Vagina (tissue), 2 donors: Measurements from ENCODE around the gene MACF1. TPM values are rescaled to one million over a fixed set of nuclear protein-coding genes. Genes with fewer than 3 reads are reported as not detected.

Experiments
- DNase-seq, 2 donors: peaks; one replicate each; pipeline ENCODE4 v3.0.0-alpha.2; 2017; ENCODE audit errors: extremely low spot score in 2 of 2
- H3K27ac ChIP-seq: fragments of 200-600 bp; sonication (generic); one replicate; pipeline ENCODE4 v1.5.1; 2019
- H3K27me3 ChIP-seq: fragments of 200-600 bp; sonication (generic); one replicate; pipeline ENCODE4 v1.5.1; 2019
- H3K36me3 ChIP-seq, 2 donors: fragments of 200-600 bp; sonication (generic); one replicate each; pipeline ENCODE4 v1.5.1; 2017 to 2019
- H3K4me1 ChIP-seq: fragments of 200-600 bp; sonication (generic); one replicate; pipeline ENCODE4 v1.5.1; 2019
- H3K4me3 ChIP-seq, 2 donors: fragments of 200-600 bp; sonication (generic); 1 replicate in 1 of 2; 2 replicates in 1 of 2; pipeline ENCODE4 v1.5.1; 2016 to 2019
- H3K9me3 ChIP-seq: fragments of 200-600 bp; sonication (generic); one replicate; pipeline ENCODE4 v1.5.1; 2019
- CTCF ChIP-seq, 3 experiments: fragments of 450-650 bp in 2 of 3; fragments of 200-600 bp in 1 of 3; sonication (generic) in 1 of 3; IDR thresholded peaks; one replicate each; pipeline ENCODE4 v1.5.1; 2017 to 2019; ENCODE audit warnings: antibody characterized with exemption in 3 of 3, mild to moderate bottlenecking in 2 of 3, moderate library complexity in 2 of 3
- POLR2A ChIP-seq, 2 donors: fragments of 450-650 bp; IDR thresholded peaks; one replicate each; pipeline ENCODE4 v1.6.1; 2017; ENCODE audit warnings: antibody characterized with exemption in 2 of 2, mild to moderate bottlenecking in 2 of 2, moderate library complexity in 2 of 2
- POLR2AphosphoS5 ChIP-seq, 2 donors: sonication (generic); formaldehyde crosslinking; IDR thresholded peaks; one replicate each; pipeline ENCODE4 v1.9.0; 2017; ENCODE audit warnings: antibody characterized with exemption in 2 of 2, mild to moderate bottlenecking in 2 of 2, low read depth in 1 of 2; ENCODE audit not compliant: insufficient read depth in 1 of 2
- intact Hi-C: fragments of 100-400 bp; cut with DNase I; formaldehyde crosslinking; loops from one replicate; pipeline ENCODE4 v1.15.1; 2023
- total RNA-seq: library from RNA; depleted of rRNA; stranded (reverse); fragments of >200 nt; gene quantifications from one replicate; pipeline ENCODE4 v1.2.3, GENCODE V29; 2016

Gene MACF1
- total RNA-seq, 1 donor from 2014 or later = 291 TPM

- intact Hi-C loops = no loop called here
Measured at GRCh38 chr1:39431927-39432326, 227.4 kb downstream of the MACF1 start.

GRCh38 chr1:39434797-39435395 is 230.4 kb downstream of the MACF1 start:
- Histone ChIP-seq H3K4me1 (no peaks in the 10 kb centered on the region), H3K27ac (no peak overlapping the region), H3K9me3 (no peaks in the 10 kb centered on the region), H3K36me3 (peaks cover 0 to 90% of the 10 kb centered on the region in 2 donors), H3K4me3 (no peak overlapping the region), H3K27me3 (no peaks in the 10 kb centered on the region)
- TF ChIP-seq POLR2A (IDR thresholded peaks at IDR 0.05) = no peak
- no peak for TF ChIP-seq CTCF (IDR thresholded peaks at IDR 0.05)
- no peak for TF ChIP-seq POLR2AphosphoS5 (IDR thresholded peaks at IDR 0.05; ENCODE audit: insufficient read depth in 1 of 2, low read depth in 1 of 2)
- intact Hi-C loops = no loop called here
- DNase-seq = no peak

More at GRCh38 chr1:39431927-39432326, 227.4 kb downstream of the MACF1 start:
- no peaks in the 10 kb centered on the region for H3K27me3 ChIP-seq
- H3K9me3 ChIP-seq = no peaks in the 10 kb centered on the region
- peaks cover under 1% of the 10 kb centered on the region for H3K4me1 ChIP-seq
- DNase-seq = no peak
- no peak for TF ChIP-seq POLR2AphosphoS5 (IDR thresholded peaks at IDR 0.05; ENCODE audit: insufficient read depth in 1 of 2, low read depth in 1 of 2)
- TF ChIP-seq POLR2A (IDR thresholded peaks at IDR 0.05) = no peak
- TF ChIP-seq CTCF (IDR thresholded peaks at IDR 0.05) = no peak
- peaks cover 0 to 93% of the 10 kb centered on the region in 2 donors for H3K36me3 ChIP-seq
- H3K27ac ChIP-seq = no peak overlapping the region
- H3K4me3 ChIP-seq = no peak overlapping the region

GRCh38 chr1:39435597-39435996 is 231.1 kb downstream of the MACF1 start:
- TF ChIP-seq CTCF (IDR thresholded peaks at IDR 0.05) (no peak), POLR2AphosphoS5 (IDR thresholded peaks at IDR 0.05; ENCODE audit: insufficient read depth in 1 of 2, low read depth in 1 of 2) (no peak), POLR2A (IDR thresholded peaks at IDR 0.05) (no peak)
- intact Hi-C loops = no loop called here
- H3K27me3 ChIP-seq = no peaks in the 10 kb centered on the region
- DNase-seq = no peak
- no peaks in the 10 kb centered on the region for H3K4me1 ChIP-seq
- no peak overlapping the region for H3K27ac ChIP-seq
- no peaks in the 10 kb centered on the region for H3K9me3 ChIP-seq
- H3K4me3 ChIP-seq = no peak overlapping the region
- peaks cover 0 to 88% of the 10 kb centered on the region in 2 donors for H3K36me3 ChIP-seq

- Histone ChIP-seq H3K9me3 (no peaks in the 10 kb centered on the region), H3K4me3 (no peak overlapping the region), H3K36me3 (peaks cover 0 to 89% of the 10 kb centered on the region in 2 donors), H3K4me1 (no peaks in the 10 kb centered on the region), H3K27ac (no peak overlapping the region), H3K27me3 (no peaks in the 10 kb centered on the region)
- intact Hi-C loops = no loop called here
- TF ChIP-seq POLR2A (IDR thresholded peaks at IDR 0.05) (no peak), CTCF (IDR thresholded peaks at IDR 0.05) (no peak), POLR2AphosphoS5 (IDR thresholded peaks at IDR 0.05; ENCODE audit: insufficient read depth in 1 of 2, low read depth in 1 of 2) (no peak)
- no peak for DNase-seq
Measured at GRCh38 chr1:39436842-39437241, 232.3 kb downstream of the MACF1 start.

GRCh38 chr1:39438042-39438441 is 233.5 kb downstream of the MACF1 start:
- Histone ChIP-seq H3K36me3 (peaks cover 9 to 90% of the 10 kb centered on the region in 2 donors), H3K4me1 (no peaks in the 10 kb centered on the region), H3K9me3 (no peaks in the 10 kb centered on the region), H3K27me3 (no peaks in the 10 kb centered on the region), H3K27ac (no peak overlapping the region), H3K4me3 (no peak overlapping the region)
- intact Hi-C loops = no loop called here
- no peak for DNase-seq
- TF ChIP-seq POLR2A (IDR thresholded peaks at IDR 0.05) = no peak
- no peak for TF ChIP-seq CTCF (IDR thresholded peaks at IDR 0.05)
- no peak for TF ChIP-seq POLR2AphosphoS5 (IDR thresholded peaks at IDR 0.05; ENCODE audit: insufficient read depth in 1 of 2, low read depth in 1 of 2)
